ENCODE results near the gene GRID2. TPM values are rescaled to one million over a fixed set of nuclear protein-coding genes. Genes with fewer than 3 reads are reported as not detected.
"Not testable (repeated sequence)": the region's sequence is repeated elsewhere in the genome, so short reads cannot be mapped to it uniquely, and the experiment has no call there.

Gene GRID2
- total RNA-seq, 6 donors from 2014 or later, result 0.76 TPM; not detected in 5

GRCh38 chr4:93359586-93359985, 1055.8 kb downstream of the GRID2 start:
- WGBS, 2 donors, result 85 to 87% methylated on average over 3 of the region's 3 CpGs
- Histone ChIP-seq H3K27ac (no peak overlapping the region), H3K27me3 (no peaks in the 10 kb centered on the region), H3K36me3 (no peaks in the 10 kb centered on the region), H3K4me3 (no peak overlapping the region), H3K4me1 (no peaks in the 10 kb centered on the region), H3K9me3 (no peaks in the 10 kb centered on the region)
- TF ChIP-seq POLR2A (IDR thresholded peaks at IDR 0.05), result no peak
- TF ChIP-seq EP300 (IDR thresholded peaks at IDR 0.05), result no peak
- TF ChIP-seq POLR2AphosphoS5 (IDR thresholded peaks at IDR 0.05), result no peak
- TF ChIP-seq CTCF (IDR thresholded peaks at IDR 0.05), result no peak
- DNase-seq, result no peak
- ATAC-seq (ENCODE audit: low FRiP score in 2 of 2), result no peak

DNA sequence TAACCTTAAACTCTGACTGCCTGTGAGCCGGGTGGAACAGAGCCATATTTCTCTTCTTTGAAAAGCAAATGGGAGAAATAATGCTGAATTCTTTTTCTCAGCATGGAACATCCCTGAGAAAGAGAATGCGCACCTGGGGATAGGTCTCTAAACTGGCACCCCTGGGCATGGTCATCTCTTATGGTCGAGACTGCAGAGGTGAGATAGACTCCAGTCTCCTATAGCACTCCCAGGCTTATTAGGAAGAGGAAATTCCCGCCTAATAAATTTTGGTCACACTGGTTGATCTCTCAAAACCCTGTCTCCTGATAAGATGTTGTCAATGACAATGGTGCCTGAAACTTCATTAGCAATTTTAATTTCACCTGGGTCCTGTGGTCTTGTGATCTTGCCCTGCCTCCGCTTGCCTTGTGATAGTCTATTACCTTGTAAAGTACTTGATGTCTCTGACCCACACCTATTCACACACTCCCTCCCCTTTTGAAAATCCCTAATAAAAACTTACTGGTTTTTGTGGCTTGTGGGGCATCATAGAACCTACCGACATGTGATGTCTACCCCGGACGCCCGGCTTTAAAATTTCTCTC, 1062.5 kb downstream of the GRID2 start:
- not testable (repeated sequence) for ATAC-seq (ENCODE audit: low FRiP score in 2 of 2); H3K36me3 ChIP-seq; H3K4me1 ChIP-seq; H3K27me3 ChIP-seq; DNase-seq; H3K4me3 ChIP-seq; H3K9me3 ChIP-seq; H3K27ac ChIP-seq
- 88 to 89% methylated on average over 9 of the region's 9 CpGs for WGBS, 2 donors

GRCh38 chr4:93368968-93369367, 1065.2 kb downstream of the GRID2 start:
- H3K4me1 ChIP-seq, result no peaks in the 10 kb centered on the region
- no peak overlapping the region for H3K27ac ChIP-seq
- no peak for TF ChIP-seq POLR2A (IDR thresholded peaks at IDR 0.05)
- no peak for TF ChIP-seq CTCF (IDR thresholded peaks at IDR 0.05)
- TF ChIP-seq EP300 (IDR thresholded peaks at IDR 0.05), result no peak
- TF ChIP-seq POLR2AphosphoS5 (IDR thresholded peaks at IDR 0.05), result no peak
- H3K9me3 ChIP-seq, result no peaks in the 10 kb centered on the region
- H3K27me3 ChIP-seq, result no peaks in the 10 kb centered on the region
- ATAC-seq (ENCODE audit: low FRiP score in 2 of 2), result no peak
- H3K4me3 ChIP-seq, result no peak overlapping the region
- WGBS, 2 donors, result 69 to 71% methylated on average over 4 of the region's 4 CpGs
- H3K36me3 ChIP-seq, result no peaks in the 10 kb centered on the region
- DNase-seq, result no peak

DNA sequence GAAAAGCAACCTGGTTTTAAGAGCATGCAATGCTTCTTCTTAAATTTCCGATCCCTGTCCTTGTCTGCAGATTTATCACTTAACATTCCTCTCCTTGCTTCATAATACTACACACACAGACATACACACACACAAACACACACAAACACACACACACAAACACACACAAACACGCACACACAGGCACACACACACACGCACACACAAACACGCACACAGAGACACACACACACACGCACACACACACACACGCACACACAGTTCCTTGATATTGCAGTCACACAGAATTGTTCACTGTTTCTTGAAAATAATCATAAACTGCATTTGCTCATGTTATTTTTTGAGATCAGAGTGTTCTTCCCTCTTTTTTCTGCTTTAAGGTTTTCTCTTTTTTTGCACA, 1066.5 kb downstream of the GRID2 start:
- no peaks in the 10 kb centered on the region for H3K36me3 ChIP-seq
- H3K9me3 ChIP-seq, result no peaks in the 10 kb centered on the region
- ATAC-seq (ENCODE audit: low FRiP score in 2 of 2), result no peak
- H3K4me3 ChIP-seq, result no peak overlapping the region
- H3K4me1 ChIP-seq, result no peaks in the 10 kb centered on the region
- no peaks in the 10 kb centered on the region for H3K27me3 ChIP-seq
- no peak overlapping the region for H3K27ac ChIP-seq
- DNase-seq, result no peak
- WGBS, 2 donors, result 88 to 91% methylated on average over 6 of the region's 6 CpGs
- TF ChIP-seq POLR2AphosphoS5 (IDR thresholded peaks at IDR 0.05), result no peak
- no peak for TF ChIP-seq POLR2A (IDR thresholded peaks at IDR 0.05)
- no peak for TF ChIP-seq EP300 (IDR thresholded peaks at IDR 0.05)
- TF ChIP-seq CTCF (IDR thresholded peaks at IDR 0.05), result no peak

- 81% methylated on average over 4 of the region's 4 CpGs for WGBS, 2 donors
- TF ChIP-seq CTCF (IDR thresholded peaks at IDR 0.05), result no peak
- TF ChIP-seq EP300 (IDR thresholded peaks at IDR 0.05), result no peak
- TF ChIP-seq POLR2AphosphoS5 (IDR thresholded peaks at IDR 0.05), result no peak
- TF ChIP-seq POLR2A (IDR thresholded peaks at IDR 0.05), result no peak
- DNase-seq, result no peak
Observed at GRCh38 chr4:93373893-93374860, 1070.4 kb downstream of the GRID2 start.

More at GRCh38 chr4:93373893-93374860, 1070.4 kb downstream of the GRID2 start:
- Histone ChIP-seq H3K27me3 (no peaks in the 10 kb centered on the region), H3K4me3 (no peak overlapping the region), H3K36me3 (no peaks in the 10 kb centered on the region), H3K4me1 (no peaks in the 10 kb centered on the region), H3K9me3 (no peaks in the 10 kb centered on the region), H3K27ac (no peak overlapping the region)
- no peak for ATAC-seq (ENCODE audit: low FRiP score in 2 of 2)

Data from upper lobe of left lung (tissue), 6 donors.